GM12865 (cell line): Measurements from ENCODE around the gene TGIF1.

Experiments
- DNase-seq: peaks from one replicate; pipeline ENCODE4 v3.0.0; 2010; ENCODE audit warnings: low read depth
- H3K4me3 ChIP-seq: 2 replicates; pipeline ENCODE4 v1.5.1; 2011; ENCODE audit warnings: mild to moderate bottlenecking, low read depth, low read length, control low read depth
- CTCF ChIP-seq: IDR thresholded peaks from 2 replicates; pipeline ENCODE4 v1.5.1; 2011; ENCODE audit warnings: low read length, control low read depth, low read depth, inconsistent platforms; ENCODE audit not compliant: insufficient read depth; ENCODE audit errors: missing control alignments

TGIF1 gene

GRCh38 chr18:3455907-3456685, 6.1 kb downstream of the TGIF1 start:
- DNase-seq: no peak
- no peak for TF ChIP-seq CTCF
- H3K4me3 ChIP-seq: no peak overlapping the region

- TF ChIP-seq CTCF: no peak
- no peak overlapping the region for H3K4me3 ChIP-seq
- DNase-seq: no peak
Observed at GRCh38 chr18:3456686-3457069, 6.7 kb downstream of the TGIF1 start.

- no peak for DNase-seq
- H3K4me3 ChIP-seq: no peak overlapping the region
- no peak for TF ChIP-seq CTCF
Observed at GRCh38 chr18:3457261-3457724, 7.3 kb downstream of the TGIF1 start.

GRCh38 chr18:3458378-3458777, 8.4 kb downstream of the TGIF1 start:
- no peak overlapping the region for H3K4me3 ChIP-seq
- DNase-seq: no peak
- no peak for TF ChIP-seq CTCF

GRCh38 chr18:3458952-3459853, 9.2 kb downstream of the TGIF1 start:
- no peak for TF ChIP-seq CTCF
- no peak overlapping the region for H3K4me3 ChIP-seq
- peak; percentile 25 for DNase-seq

GRCh38 chr18:3460823-3461398, 10.9 kb downstream of the TGIF1 start:
- no peak for DNase-seq
- no peak overlapping the region for H3K4me3 ChIP-seq
- TF ChIP-seq CTCF: no peak
